Measurements from ENCODE around the gene JUND. TPM values are rescaled to one million over a fixed set of nuclear protein-coding genes. Genes with fewer than 3 reads are reported as not detected.

The JUND gene
- total RNA-seq, 1 experiment from 2014 or later = 221 TPM

DNA sequence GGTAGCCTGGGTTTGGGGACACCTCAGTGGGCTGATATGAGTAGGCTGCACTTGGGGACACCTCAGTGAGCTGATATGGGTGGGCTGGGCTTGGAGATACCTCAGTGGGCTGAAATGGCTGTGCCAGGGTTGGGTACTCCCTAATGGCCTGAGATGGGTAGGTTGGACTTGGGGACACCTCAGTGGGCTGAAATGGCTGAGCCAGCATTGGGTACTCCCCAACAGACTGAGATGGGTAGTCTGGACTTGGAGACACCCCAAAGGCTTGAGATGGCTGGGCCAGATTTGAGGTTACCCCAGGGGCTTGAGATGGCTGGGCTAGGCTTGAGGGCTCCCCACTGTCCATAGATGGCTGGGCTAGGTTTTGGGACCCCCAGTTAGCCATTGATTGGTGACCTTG lies 19.3 kb downstream of the JUND start:
- ChIA-PET RAD21 (ENCODE audit: low non-redundant PET in 1 of 2, low total read pairs in 2 of 2, uncharacterized antibody in 2 of 2, unreplicated experiment in 2 of 2) (interaction anchor here in 1 of 2 experiments (0.6 kb wide), 1 partner anchor 11 kb away, joined by 3 read pairs; no protein-coding TSS in a partner anchor), CTCF (no interaction called here), POLR2A (interaction anchor here (1.5 kb wide), 1 partner anchor 61 kb away, joined by 3 read pairs; the partner anchor contains the start of gene LSM4)
- H4K20me1 ChIP-seq (ENCODE audit: insufficient read depth) = no peaks in the 10 kb centered on the region
- H2AFZ ChIP-seq (ENCODE audit: low read depth, low read length, poor library complexity, severe bottlenecking) = no peak overlapping the region
- intact Hi-C loops (cut with micrococcal nuclease) = no loop called here
- no peak overlapping the region for H3K4me3 ChIP-seq (replicated peaks in 1 of 2; ENCODE audit: low read depth in 1 of 2, low read length in 2 of 2)
- no peaks in the 10 kb centered on the region for H3K27me3 ChIP-seq (ENCODE audit: insufficient read depth, low read length)
- H3K27ac ChIP-seq (ENCODE audit: low read depth, low read length) = no peak overlapping the region
- no peak overlapping the region for H3K9ac ChIP-seq (ENCODE audit: low read length)
- no peak overlapping the region for H3K4me2 ChIP-seq (ENCODE audit: low read length)
- no peak for TF ChIP-seq ZFX (IDR thresholded peaks at IDR 0.05)
- H3K9me2 ChIP-seq (ENCODE audit: insufficient read depth) = no peaks in the 10 kb centered on the region
- ATAC-seq (no peak), DNase-seq (ENCODE audit: low read depth, low spot score) (no peak)
- H3K4me1 ChIP-seq (ENCODE audit: control insufficient read depth in 1 of 2, insufficient read depth in 2 of 2, low read length in 2 of 2) = no peaks in the 10 kb centered on the region
- no peaks in the 10 kb centered on the region for H3K36me3 ChIP-seq (ENCODE audit: control insufficient read depth in 1 of 2, insufficient read depth in 2 of 2, low read length in 2 of 2)
- no peaks in the 10 kb centered on the region for H3K9me3 ChIP-seq (ENCODE audit: control insufficient read depth in 1 of 2, insufficient read depth in 1 of 2, low read depth in 1 of 2, low read length in 2 of 2)
- no peaks in the 10 kb centered on the region for H3K79me2 ChIP-seq (ENCODE audit: insufficient read depth, low read length)
- no TSS peak for BruUV-seq (replicated peaks)

DNA sequence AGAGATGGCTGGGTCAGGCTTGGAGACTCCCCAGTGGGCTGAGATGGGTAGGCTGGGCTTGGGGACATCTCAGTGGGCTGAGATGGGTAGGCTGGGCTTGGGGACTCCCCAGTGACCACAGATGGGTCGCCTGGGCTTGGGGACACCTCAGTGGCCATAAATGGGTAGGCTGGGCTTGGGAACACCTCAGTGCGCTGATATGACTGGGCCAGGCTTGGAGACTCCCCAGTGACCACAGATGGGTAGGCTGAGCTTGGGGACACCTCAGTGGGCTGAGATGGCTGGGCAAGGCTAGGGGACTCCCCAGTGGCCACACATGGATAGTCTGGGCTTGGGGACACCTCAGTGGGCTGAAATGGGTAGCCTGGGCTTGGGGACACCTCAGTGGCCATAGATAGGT lies 19.9 kb downstream of the JUND start:
- no peaks in the 10 kb centered on the region for H3K9me2 ChIP-seq (ENCODE audit: insufficient read depth)
- ATAC-seq = no peak
- no TSS peak for BruUV-seq (replicated peaks)
- no peaks in the 10 kb centered on the region for H3K27me3 ChIP-seq (ENCODE audit: insufficient read depth, low read length)
- H2AFZ ChIP-seq (ENCODE audit: low read depth, low read length, poor library complexity, severe bottlenecking) = no peak overlapping the region
- ChIA-PET RAD21 (ENCODE audit: low non-redundant PET in 1 of 2, low total read pairs in 2 of 2, uncharacterized antibody in 2 of 2, unreplicated experiment in 2 of 2) (no interaction called here), POLR2A (no interaction called here), CTCF (no interaction called here)
- no peaks in the 10 kb centered on the region for H3K9me3 ChIP-seq (ENCODE audit: control insufficient read depth in 1 of 2, insufficient read depth in 1 of 2, low read depth in 1 of 2, low read length in 2 of 2)
- no peak overlapping the region for H3K4me3 ChIP-seq (replicated peaks in 1 of 2; ENCODE audit: low read depth in 1 of 2, low read length in 2 of 2)
- no peaks in the 10 kb centered on the region for H3K79me2 ChIP-seq (ENCODE audit: insufficient read depth, low read length)
- H3K4me2 ChIP-seq (ENCODE audit: low read length) = no peak overlapping the region
- H4K20me1 ChIP-seq (ENCODE audit: insufficient read depth) = no peaks in the 10 kb centered on the region
- intact Hi-C loops (cut with micrococcal nuclease) = no loop called here
- H3K4me1 ChIP-seq (ENCODE audit: control insufficient read depth in 1 of 2, insufficient read depth in 2 of 2, low read length in 2 of 2) = no peaks in the 10 kb centered on the region
- H3K9ac ChIP-seq (ENCODE audit: low read length) = no peak overlapping the region
- H3K36me3 ChIP-seq (ENCODE audit: control insufficient read depth in 1 of 2, insufficient read depth in 2 of 2, low read length in 2 of 2) = no peaks in the 10 kb centered on the region
- TF ChIP-seq SRF (IDR thresholded peaks at IDR 0.05; ENCODE audit: low read depth) (no peak), RAD21 (IDR thresholded peaks at IDR 0.05; ENCODE audit: low read depth) (no peak), EZH2phosphoT487 (IDR thresholded peaks at IDR 0.05; ENCODE audit: borderline replicate concordance) (no peak), SP1 (IDR thresholded peaks at IDR 0.05; ENCODE audit: low read depth) (no peak), ZFX (IDR thresholded peaks at IDR 0.05) (no peak), POLR2AphosphoS5 (IDR thresholded peaks at IDR 0.05; ENCODE audit: low read depth, low read length) (no peak), EGR1 (IDR thresholded peaks at IDR 0.05; ENCODE audit: low read depth) (no peak), ZNF274 (IDR thresholded peaks at IDR 0.05; ENCODE audit: low read depth, low read length) (no peak), SIN3A (IDR thresholded peaks at IDR 0.05; ENCODE audit: low read depth) (no peak), ELF1 (IDR thresholded peaks at IDR 0.05; ENCODE audit: borderline replicate concordance, low read depth) (no peak), FOSL1 (IDR thresholded peaks at IDR 0.05; ENCODE audit: low read depth) (no peak)
- TF ChIP-seq, protein P1, sequence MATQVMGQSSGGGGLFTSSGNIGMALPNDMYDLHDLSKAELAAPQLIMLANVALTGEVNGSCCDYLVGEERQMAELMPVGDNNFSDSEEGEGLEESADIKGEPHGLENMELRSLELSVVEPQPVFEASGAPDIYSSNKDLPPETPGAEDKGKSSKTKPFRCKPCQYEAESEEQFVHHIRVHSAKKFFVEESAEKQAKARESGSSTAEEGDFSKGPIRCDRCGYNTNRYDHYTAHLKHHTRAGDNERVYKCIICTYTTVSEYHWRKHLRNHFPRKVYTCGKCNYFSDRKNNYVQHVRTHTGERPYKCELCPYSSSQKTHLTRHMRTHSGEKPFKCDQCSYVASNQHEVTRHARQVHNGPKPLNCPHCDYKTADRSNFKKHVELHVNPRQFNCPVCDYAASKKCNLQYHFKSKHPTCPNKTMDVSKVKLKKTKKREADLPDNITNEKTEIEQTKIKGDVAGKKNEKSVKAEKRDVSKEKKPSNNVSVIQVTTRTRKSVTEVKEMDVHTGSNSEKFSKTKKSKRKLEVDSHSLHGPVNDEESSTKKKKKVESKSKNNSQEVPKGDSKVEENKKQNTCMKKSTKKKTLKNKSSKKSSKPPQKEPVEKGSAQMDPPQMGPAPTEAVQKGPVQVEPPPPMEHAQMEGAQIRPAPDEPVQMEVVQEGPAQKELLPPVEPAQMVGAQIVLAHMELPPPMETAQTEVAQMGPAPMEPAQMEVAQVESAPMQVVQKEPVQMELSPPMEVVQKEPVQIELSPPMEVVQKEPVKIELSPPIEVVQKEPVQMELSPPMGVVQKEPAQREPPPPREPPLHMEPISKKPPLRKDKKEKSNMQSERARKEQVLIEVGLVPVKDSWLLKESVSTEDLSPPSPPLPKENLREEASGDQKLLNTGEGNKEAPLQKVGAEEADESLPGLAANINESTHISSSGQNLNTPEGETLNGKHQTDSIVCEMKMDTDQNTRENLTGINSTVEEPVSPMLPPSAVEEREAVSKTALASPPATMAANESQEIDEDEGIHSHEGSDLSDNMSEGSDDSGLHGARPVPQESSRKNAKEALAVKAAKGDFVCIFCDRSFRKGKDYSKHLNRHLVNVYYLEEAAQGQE (IDR thresholded peaks at IDR 0.05; ENCODE audit: low read depth) = no peak
- TF ChIP-seq, protein P2, sequence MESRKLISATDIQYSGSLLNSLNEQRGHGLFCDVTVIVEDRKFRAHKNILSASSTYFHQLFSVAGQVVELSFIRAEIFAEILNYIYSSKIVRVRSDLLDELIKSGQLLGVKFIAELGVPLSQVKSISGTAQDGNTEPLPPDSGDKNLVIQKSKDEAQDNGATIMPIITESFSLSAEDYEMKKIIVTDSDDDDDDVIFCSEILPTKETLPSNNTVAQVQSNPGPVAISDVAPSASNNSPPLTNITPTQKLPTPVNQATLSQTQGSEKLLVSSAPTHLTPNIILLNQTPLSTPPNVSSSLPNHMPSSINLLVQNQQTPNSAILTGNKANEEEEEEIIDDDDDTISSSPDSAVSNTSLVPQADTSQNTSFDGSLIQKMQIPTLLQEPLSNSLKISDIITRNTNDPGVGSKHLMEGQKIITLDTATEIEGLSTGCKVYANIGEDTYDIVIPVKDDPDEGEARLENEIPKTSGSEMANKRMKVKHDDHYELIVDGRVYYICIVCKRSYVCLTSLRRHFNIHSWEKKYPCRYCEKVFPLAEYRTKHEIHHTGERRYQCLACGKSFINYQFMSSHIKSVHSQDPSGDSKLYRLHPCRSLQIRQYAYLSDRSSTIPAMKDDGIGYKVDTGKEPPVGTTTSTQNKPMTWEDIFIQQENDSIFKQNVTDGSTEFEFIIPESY (IDR thresholded peaks at IDR 0.05; ENCODE audit: extremely low read depth, insufficient replicate concordance, low read length) = no peak
- DNase-seq (ENCODE audit: low read depth, low spot score) = no peak
- H3K27ac ChIP-seq (ENCODE audit: low read depth, low read length) = no peak overlapping the region

All from HCT116 (cell line).